Breast epithelium (tissue), 3 donors: ENCODE results near the gene ECPAS.

Experiments
- POLR2A ChIP-seq: fragments of 450-650 bp; IDR thresholded peaks from one replicate; pipeline ENCODE4 v1.6.1; 2016; ENCODE audit warnings: antibody characterized with exemption, mild to moderate bottlenecking, moderate library complexity
- POLR2AphosphoS5 ChIP-seq, 3 donors: sonication (generic); formaldehyde crosslinking; IDR thresholded peaks; one replicate each; pipeline ENCODE4 v1.6.1; 2017; ENCODE audit warnings: antibody characterized with exemption in 3 of 3
- TF ChIP-seq, protein P1 (sequence below), 3 donors: fragments of 450-650 bp; IDR thresholded peaks; one replicate each; pipeline ENCODE4 v1.5.1; 2016 to 2017; ENCODE audit warnings: antibody characterized with exemption in 3 of 3, mild to moderate bottlenecking in 3 of 3, moderate library complexity in 3 of 3

DNA sequence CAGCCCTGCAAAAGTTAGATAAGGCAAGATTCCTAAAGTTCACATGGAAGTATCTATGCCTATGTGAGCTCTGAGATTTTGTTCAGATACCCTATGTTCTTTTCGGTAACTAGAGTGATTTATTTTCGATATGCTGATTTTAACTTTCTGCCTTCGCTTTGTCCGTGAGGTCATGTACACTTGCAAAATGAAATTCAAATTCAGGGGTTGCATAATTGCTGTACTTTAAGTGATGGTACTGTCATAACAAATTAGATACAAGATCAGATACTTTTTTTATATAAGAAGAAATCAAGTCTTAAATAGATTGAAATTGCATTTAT, 350 bp upstream of the ECPAS start:
- TF ChIP-seq, protein P1, sequence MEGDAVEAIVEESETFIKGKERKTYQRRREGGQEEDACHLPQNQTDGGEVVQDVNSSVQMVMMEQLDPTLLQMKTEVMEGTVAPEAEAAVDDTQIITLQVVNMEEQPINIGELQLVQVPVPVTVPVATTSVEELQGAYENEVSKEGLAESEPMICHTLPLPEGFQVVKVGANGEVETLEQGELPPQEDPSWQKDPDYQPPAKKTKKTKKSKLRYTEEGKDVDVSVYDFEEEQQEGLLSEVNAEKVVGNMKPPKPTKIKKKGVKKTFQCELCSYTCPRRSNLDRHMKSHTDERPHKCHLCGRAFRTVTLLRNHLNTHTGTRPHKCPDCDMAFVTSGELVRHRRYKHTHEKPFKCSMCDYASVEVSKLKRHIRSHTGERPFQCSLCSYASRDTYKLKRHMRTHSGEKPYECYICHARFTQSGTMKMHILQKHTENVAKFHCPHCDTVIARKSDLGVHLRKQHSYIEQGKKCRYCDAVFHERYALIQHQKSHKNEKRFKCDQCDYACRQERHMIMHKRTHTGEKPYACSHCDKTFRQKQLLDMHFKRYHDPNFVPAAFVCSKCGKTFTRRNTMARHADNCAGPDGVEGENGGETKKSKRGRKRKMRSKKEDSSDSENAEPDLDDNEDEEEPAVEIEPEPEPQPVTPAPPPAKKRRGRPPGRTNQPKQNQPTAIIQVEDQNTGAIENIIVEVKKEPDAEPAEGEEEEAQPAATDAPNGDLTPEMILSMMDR (IDR thresholded peaks at IDR 0.05) = no peak
- TF ChIP-seq POLR2A = no peak
- TF ChIP-seq POLR2AphosphoS5 (IDR thresholded peaks at IDR 0.05) = no peak
